Epithelial cell of esophagus (primary cell): ENCODE data around the gene LRRC19.

ENCODE experiments used
- DNase-seq: peaks from one replicate; pipeline ENCODE4 v3.0.0; 2010; ENCODE audit warnings: low read depth
- H3K4me3 ChIP-seq: 2 replicates; pipeline ENCODE4 v1.5.1; 2011; ENCODE audit warnings: mild to moderate bottlenecking, low read length, control low read depth
- CTCF ChIP-seq: IDR thresholded peaks from 2 replicates; pipeline ENCODE4 v1.5.1; 2011; ENCODE audit warnings: low read depth, mild to moderate bottlenecking, low read length, control low read depth, inconsistent platforms; ENCODE audit not compliant: insufficient read depth; ENCODE audit errors: missing control alignments

LRRC19 gene

GRCh38 chr9:26949637-26950069 is 55.8 kb downstream of the LRRC19 start:
- no peak for TF ChIP-seq CTCF
- peak; percentile 46 for DNase-seq
- H3K4me3 ChIP-seq, result no peak overlapping the region

- H3K4me3 ChIP-seq, result peak overlapping the region; percentile 67
- TF ChIP-seq CTCF, result no peak
- no peak for DNase-seq
These were observed 57.7 kb downstream of the LRRC19 start for GRCh38 chr9:26947736-26948135.

- peak; percentile 96 for DNase-seq
- TF ChIP-seq CTCF, result peak; percentile 12
- peak within 1 kb of the TSS; percentile 67 for H3K4me3 ChIP-seq
These were observed 58.4 kb downstream of the LRRC19 start, which contains the start of gene PLAA for GRCh38 chr9:26946753-26947727. TSS of gene PLAA (minus strand) at chr9:26947242. CDS start at chr9:26947045, 197 bp downstream.

GRCh38 chr9:26945591-26945990 is 59.9 kb downstream of the LRRC19 start:
- peak overlapping the region; percentile 67 for H3K4me3 ChIP-seq
- no peak for DNase-seq
- no peak for TF ChIP-seq CTCF
